HepG2 (cell line): ENCODE measurements around the gene FAM228A. TPM values are rescaled to one million over a fixed set of nuclear protein-coding genes. Genes with fewer than 3 reads are reported as not detected.

Experiments
- BORCS8-MEF2B ChIP-seq: sonication (generic); formaldehyde crosslinking; IDR thresholded peaks from 2 replicates; pipeline ENCODE4 v1.8.0; 2022; ENCODE audit warnings: mild to moderate bottlenecking, missing genetic modification reagents
- KDM2A ChIP-seq: sonication (generic); formaldehyde crosslinking; IDR thresholded peaks from 2 replicates; pipeline ENCODE4 v1.4.0; 2020; ENCODE audit warnings: low read depth, missing genetic modification reagents, borderline replicate concordance
- KMT2B ChIP-seq: IDR thresholded peaks from 2 replicates; pipeline ENCODE4 v1.6.1; 2016; ENCODE audit warnings: missing genetic modification reagents, missing compliant biosample characterization
- MED8 ChIP-seq: sonication (generic); formaldehyde crosslinking; IDR thresholded peaks from 2 replicates; pipeline ENCODE4 v1.8.1; 2023; ENCODE audit warnings: mild to moderate bottlenecking, missing genetic modification reagents; ENCODE audit not compliant: insufficient replicate concordance
- MTA1 ChIP-seq: sonication (generic); formaldehyde crosslinking; IDR thresholded peaks from 2 replicates; pipeline ENCODE4 v1.4.0; 2020; ENCODE audit warnings: missing genetic modification reagents, mild to moderate bottlenecking, borderline replicate concordance
- NFYB ChIP-seq: sonication (generic); formaldehyde crosslinking; IDR thresholded peaks from 2 replicates; pipeline ENCODE4 v1.4.0; 2020; ENCODE audit warnings: missing genetic modification reagents
- ZNF737 ChIP-seq: sonication (generic); formaldehyde crosslinking; IDR thresholded peaks from 2 replicates; pipeline ENCODE4 v1.5.0; 2020; ENCODE audit warnings: missing genetic modification reagents, mild to moderate bottlenecking, borderline replicate concordance
- ZNF766 ChIP-seq: sonication (generic); formaldehyde crosslinking; IDR thresholded peaks from 2 replicates; pipeline ENCODE4 v1.5.0; 2020; ENCODE audit warnings: missing genetic modification reagents, borderline replicate concordance
- ZNF792 ChIP-seq: IDR thresholded peaks from 2 replicates; pipeline ENCODE4 v1.6.1; 2016
- ZSCAN9 ChIP-seq: IDR thresholded peaks from 2 replicates; pipeline ENCODE4 v1.6.1; 2016; ENCODE audit warnings: borderline replicate concordance
- polyA plus RNA-seq, 8 experiments: library from polyadenylated mRNA; depleted of rRNA in 3 of 8; stranded (reverse) in 7 of 8; unstranded in 1 of 8; fragments of >200 nt; fragmentation: Illumina TruSeq in 4 of 8; extraction: Trizol in 4 of 8; gene quantifications; 2 replicates each; pipeline versions ENCODE4 v1.2.1 to v1.2.3, GENCODE V29; 2011 to 2016; ENCODE audit warnings: low read depth in 4 of 8, missing spikeins in 1 of 8, mixed read lengths in 1 of 8; ENCODE audit not compliant: insufficient read depth in 1 of 8
- total RNA-seq, 5 experiments: library from RNA; depleted of rRNA; stranded (reverse); fragments of >200 nt; fragmentation: Illumina TruSeq; extraction: Trizol; gene quantifications; 2 replicates each; pipeline ENCODE4 v1.2.3, GENCODE V29; 2016; ENCODE audit warnings: low read depth in 1 of 5
- TF ChIP-seq, protein P1 (sequence below): sonication (generic); formaldehyde crosslinking; IDR thresholded peaks from 2 replicates; pipeline ENCODE4 v1.4.0; 2020; ENCODE audit warnings: missing genetic modification reagents, low read depth, mild to moderate bottlenecking, borderline replicate concordance
- TF ChIP-seq, protein P2 (sequence below): sonication (generic); formaldehyde crosslinking; IDR thresholded peaks from 2 replicates; pipeline ENCODE4 v1.9.0; 2021; ENCODE audit warnings: mild to moderate bottlenecking, missing genetic modification reagents
- TF ChIP-seq, protein P3 (sequence below): sonication (generic); formaldehyde crosslinking; IDR thresholded peaks from 2 replicates; pipeline ENCODE4 v1.4.0; 2020; ENCODE audit warnings: missing genetic modification reagents, borderline replicate concordance
- TF ChIP-seq, protein P4 (sequence below): sonication (generic); formaldehyde crosslinking; IDR thresholded peaks from 2 replicates; pipeline ENCODE4 v1.5.0; 2020; ENCODE audit warnings: mild to moderate bottlenecking, missing genetic modification reagents
- TF ChIP-seq, protein P5 (sequence below): sonication (generic); formaldehyde crosslinking; IDR thresholded peaks from 2 replicates; pipeline ENCODE4 v1.5.0; 2020; ENCODE audit warnings: missing genetic modification reagents, mild to moderate bottlenecking, borderline replicate concordance

Gene FAM228A
- total and polyA plus RNA-seq, 2 of the 13 experiments (the other 11 are each of a cell fraction or from before 2014, with no cell fraction given), result not detected

DNA sequence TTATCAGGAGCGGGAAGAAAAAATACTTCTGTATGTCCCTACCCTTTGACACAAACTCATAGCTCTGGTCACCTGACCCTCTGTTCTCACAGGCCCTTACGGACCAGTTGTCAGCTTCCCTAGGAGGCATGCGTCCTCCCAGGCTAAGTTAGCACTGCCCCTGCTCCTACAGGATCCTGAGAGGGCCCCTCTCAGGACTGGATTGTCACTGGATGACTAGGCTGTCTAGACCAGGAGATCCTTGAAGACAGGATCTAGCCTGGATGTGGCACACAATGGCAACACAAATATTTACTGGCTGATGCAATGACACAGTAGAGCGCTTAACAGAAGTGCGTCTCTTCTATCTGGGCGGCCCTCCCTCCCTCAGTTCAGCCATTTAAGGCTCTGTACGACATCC is 7.7 kb downstream of the FAM228A start (continued):
- TF ChIP-seq, protein P1, sequence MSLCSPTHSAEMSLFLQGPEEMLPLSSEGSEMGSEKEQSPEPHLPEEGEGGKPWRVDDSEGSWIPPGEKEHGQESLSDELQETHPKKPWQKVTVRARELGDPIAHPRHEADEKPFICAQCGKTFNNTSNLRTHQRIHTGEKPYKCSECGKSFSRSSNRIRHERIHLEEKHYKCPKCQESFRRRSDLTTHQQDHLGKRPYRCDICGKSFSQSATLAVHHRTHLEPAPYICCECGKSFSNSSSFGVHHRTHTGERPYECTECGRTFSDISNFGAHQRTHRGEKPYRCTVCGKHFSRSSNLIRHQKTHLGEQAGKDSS (CRISPR knock-in tag), result no peak
- TF ChIP-seq ZNF766 (no peak), MED8 (CRISPR knock-in tag) (no peak), KMT2B (no peak), BORCS8-MEF2B (no peak), ZSCAN9 (CRISPR knock-in tag) (no peak), MTA1 (CRISPR knock-in tag) (no peak), ZNF792 (CRISPR knock-in tag) (no peak), KDM2A (CRISPR knock-in tag) (peak; percentile 26; the same call in 1 of the 2 replicates), NFYB (CRISPR knock-in tag) (no peak), ZNF737 (CRISPR knock-in tag) (no peak)
- TF ChIP-seq, protein P2, sequence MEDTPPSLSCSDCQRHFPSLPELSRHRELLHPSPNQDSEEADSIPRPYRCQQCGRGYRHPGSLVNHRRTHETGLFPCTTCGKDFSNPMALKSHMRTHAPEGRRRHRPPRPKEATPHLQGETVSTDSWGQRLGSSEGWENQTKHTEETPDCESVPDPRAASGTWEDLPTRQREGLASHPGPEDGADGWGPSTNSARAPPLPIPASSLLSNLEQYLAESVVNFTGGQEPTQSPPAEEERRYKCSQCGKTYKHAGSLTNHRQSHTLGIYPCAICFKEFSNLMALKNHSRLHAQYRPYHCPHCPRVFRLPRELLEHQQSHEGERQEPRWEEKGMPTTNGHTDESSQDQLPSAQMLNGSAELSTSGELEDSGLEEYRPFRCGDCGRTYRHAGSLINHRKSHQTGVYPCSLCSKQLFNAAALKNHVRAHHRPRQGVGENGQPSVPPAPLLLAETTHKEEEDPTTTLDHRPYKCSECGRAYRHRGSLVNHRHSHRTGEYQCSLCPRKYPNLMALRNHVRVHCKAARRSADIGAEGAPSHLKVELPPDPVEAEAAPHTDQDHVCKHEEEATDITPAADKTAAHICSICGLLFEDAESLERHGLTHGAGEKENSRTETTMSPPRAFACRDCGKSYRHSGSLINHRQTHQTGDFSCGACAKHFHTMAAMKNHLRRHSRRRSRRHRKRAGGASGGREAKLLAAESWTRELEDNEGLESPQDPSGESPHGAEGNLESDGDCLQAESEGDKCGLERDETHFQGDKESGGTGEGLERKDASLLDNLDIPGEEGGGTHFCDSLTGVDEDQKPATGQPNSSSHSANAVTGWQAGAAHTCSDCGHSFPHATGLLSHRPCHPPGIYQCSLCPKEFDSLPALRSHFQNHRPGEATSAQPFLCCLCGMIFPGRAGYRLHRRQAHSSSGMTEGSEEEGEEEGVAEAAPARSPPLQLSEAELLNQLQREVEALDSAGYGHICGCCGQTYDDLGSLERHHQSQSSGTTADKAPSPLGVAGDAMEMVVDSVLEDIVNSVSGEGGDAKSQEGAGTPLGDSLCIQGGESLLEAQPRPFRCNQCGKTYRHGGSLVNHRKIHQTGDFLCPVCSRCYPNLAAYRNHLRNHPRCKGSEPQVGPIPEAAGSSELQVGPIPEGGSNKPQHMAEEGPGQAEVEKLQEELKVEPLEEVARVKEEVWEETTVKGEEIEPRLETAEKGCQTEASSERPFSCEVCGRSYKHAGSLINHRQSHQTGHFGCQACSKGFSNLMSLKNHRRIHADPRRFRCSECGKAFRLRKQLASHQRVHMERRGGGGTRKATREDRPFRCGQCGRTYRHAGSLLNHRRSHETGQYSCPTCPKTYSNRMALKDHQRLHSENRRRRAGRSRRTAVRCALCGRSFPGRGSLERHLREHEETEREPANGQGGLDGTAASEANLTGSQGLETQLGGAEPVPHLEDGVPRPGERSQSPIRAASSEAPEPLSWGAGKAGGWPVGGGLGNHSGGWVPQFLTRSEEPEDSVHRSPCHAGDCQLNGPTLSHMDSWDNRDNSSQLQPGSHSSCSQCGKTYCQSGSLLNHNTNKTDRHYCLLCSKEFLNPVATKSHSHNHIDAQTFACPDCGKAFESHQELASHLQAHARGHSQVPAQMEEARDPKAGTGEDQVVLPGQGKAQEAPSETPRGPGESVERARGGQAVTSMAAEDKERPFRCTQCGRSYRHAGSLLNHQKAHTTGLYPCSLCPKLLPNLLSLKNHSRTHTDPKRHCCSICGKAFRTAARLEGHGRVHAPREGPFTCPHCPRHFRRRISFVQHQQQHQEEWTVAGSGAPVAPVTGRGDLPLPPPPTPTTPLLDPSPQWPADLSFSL (CRISPR knock-in tag), result no peak
- TF ChIP-seq, protein P3, sequence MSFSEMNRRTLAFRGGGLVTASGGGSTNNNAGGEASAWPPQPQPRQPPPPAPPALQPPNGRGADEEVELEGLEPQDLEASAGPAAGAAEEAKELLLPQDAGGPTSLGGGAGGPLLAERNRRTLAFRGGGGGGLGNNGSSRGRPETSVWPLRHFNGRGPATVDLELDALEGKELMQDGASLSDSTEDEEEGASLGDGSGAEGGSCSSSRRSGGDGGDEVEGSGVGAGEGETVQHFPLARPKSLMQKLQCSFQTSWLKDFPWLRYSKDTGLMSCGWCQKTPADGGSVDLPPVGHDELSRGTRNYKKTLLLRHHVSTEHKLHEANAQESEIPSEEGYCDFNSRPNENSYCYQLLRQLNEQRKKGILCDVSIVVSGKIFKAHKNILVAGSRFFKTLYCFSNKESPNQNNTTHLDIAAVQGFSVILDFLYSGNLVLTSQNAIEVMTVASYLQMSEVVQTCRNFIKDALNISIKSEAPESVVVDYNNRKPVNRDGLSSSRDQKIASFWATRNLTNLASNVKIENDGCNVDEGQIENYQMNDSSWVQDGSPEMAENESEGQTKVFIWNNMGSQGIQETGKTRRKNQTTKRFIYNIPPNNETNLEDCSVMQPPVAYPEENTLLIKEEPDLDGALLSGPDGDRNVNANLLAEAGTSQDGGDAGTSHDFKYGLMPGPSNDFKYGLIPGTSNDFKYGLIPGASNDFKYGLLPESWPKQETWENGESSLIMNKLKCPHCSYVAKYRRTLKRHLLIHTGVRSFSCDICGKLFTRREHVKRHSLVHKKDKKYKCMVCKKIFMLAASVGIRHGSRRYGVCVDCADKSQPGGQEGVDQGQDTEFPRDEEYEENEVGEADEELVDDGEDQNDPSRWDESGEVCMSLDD (CRISPR knock-in tag), result no peak
- TF ChIP-seq, protein P4, sequence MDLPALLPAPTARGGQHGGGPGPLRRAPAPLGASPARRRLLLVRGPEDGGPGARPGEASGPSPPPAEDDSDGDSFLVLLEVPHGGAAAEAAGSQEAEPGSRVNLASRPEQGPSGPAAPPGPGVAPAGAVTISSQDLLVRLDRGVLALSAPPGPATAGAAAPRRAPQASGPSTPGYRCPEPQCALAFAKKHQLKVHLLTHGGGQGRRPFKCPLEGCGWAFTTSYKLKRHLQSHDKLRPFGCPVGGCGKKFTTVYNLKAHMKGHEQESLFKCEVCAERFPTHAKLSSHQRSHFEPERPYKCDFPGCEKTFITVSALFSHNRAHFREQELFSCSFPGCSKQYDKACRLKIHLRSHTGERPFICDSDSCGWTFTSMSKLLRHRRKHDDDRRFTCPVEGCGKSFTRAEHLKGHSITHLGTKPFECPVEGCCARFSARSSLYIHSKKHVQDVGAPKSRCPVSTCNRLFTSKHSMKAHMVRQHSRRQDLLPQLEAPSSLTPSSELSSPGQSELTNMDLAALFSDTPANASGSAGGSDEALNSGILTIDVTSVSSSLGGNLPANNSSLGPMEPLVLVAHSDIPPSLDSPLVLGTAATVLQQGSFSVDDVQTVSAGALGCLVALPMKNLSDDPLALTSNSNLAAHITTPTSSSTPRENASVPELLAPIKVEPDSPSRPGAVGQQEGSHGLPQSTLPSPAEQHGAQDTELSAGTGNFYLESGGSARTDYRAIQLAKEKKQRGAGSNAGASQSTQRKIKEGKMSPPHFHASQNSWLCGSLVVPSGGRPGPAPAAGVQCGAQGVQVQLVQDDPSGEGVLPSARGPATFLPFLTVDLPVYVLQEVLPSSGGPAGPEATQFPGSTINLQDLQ (CRISPR knock-in tag), result no peak
- TF ChIP-seq, protein P5, sequence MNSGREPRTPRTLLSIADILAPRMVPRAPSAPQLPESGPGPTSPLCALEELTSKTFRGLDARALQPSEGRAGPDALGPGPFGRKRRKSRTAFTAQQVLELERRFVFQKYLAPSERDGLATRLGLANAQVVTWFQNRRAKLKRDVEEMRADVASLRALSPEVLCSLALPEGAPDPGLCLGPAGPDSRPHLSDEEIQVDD, result no peak
